OCI-LY1 (cell line): ENCODE measurements around the gene ITCH.

ENCODE experiments used
- CTCF ChIP-seq: fragments of 200-600 bp; sonication (generic), shearing (Covaris generic); IDR thresholded peaks from 2 replicates; pipeline ENCODE4 v1.5.1; 2017; ENCODE audit warnings: mild to moderate bottlenecking, antibody characterized with exemption, low read length, moderate library complexity, mixed read lengths
- EZH2 ChIP-seq: fragments of 200-600 bp; sonication (generic), shearing (Covaris generic); IDR thresholded peaks from 2 replicates; pipeline ENCODE4 v1.8.0; 2017; ENCODE audit warnings: borderline replicate concordance, mixed run types, mild to moderate bottlenecking, antibody characterized with exemption, low read length, moderate library complexity, mixed read lengths

GRCh38 chr20:34333786-34334185, 29.3 kb upstream of the ITCH start:
- no peak for TF ChIP-seq CTCF
- TF ChIP-seq EZH2: no peak
